SKM-1 (cell line): ENCODE data around the gene PCNX2.
A peak's percentile ranks its signal among the peaks of the same experiment; 100 is the strongest.
"Not testable (repeated sequence)": the region's sequence is repeated elsewhere in the genome, so short reads cannot be mapped to it uniquely, and the experiment has no call there.

Experiments used
- DNase-seq: peaks from one replicate; lab custom pipeline; 2025; ENCODE audit not compliant: unreplicated experiment; lab: John Stamatoyannopoulos, UW

PCNX2 gene

GRCh38 chr1:233172201-233172600, 123.3 kb downstream of the PCNX2 start:
- no peak for DNase-seq

DNA sequence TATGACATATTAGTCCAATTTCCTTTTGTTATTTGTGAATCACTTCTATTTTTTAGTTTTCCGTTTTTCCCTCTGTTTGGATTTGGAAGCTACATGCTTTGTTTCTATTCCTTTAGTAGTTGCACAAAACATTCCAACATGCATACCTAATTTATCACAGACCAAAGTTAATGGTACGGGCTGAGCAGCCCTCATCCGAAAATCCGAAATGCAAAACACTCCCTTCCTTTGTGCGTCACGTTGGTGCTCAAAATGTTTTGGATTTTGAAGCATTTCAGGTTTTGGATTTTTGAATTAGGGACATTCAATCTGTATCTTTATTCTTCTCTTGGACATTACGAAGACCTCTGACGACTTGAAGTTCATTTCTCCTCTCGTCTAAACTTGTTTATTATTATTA, 124.8 kb downstream of the PCNX2 start:
- no peak for DNase-seq

DNA sequence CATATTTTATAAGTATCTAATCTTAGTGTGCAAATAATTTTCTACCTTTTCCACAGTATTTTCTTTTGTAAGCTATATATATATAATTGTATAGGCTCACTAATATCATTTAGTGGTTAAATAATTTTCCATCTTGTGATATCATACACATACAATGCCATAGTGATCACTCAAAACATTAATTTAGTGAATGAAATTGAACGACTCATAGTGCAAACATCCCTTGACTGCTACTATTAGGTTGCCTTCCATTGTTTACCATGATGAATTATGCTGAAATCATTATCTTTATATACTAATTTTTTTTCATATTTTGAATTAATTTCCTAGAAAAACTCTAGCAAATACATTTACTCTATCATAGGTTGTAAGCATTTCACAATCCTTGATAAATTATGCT, 127.1 kb downstream of the PCNX2 start:
- no peak for DNase-seq

DNA sequence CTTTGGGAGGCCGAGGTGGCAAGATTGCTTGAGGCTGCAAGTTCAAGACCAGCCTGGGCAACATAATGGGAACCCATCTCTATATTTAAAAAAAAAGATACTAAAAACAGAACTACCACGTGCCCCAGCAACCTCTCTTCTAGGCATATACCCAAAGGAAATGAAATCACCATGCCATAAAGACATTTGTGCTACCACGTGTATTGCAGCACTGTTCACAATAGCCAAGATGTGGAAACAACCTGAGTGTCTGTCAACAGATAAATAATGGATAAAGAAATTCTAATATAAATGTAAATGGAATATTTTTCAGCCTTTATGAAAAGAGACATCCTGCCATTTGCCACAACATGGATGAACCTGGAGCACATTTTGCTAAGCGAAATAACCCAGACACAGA, 128.6 kb downstream of the PCNX2 start:
- no peak for DNase-seq

DNA sequence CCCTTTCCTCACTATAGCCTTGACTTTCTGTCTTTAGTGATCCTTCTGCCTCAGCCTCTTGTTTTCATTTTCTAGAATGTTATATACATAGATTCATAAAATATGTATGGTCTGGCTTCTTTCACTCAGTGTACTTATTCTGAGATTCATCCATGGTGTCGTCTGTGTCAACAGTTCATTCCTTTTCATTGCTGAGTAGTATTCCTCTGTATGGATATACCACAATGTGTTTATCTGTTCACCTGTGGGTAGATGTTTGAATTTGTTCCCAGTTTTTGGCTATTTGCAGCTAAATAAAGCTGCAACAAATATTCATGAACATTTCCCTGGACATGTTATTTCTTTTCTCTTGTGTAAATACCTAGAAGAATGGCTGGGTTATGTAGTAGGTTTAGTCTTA, 131.8 kb downstream of the PCNX2 start:
- DNase-seq, result no peak

- DNase-seq, result no peak
These were observed 137.2 kb downstream of the PCNX2 start for GRCh38 chr1:233158322-233158721.

- no peak for DNase-seq
These were observed 138.3 kb downstream of the PCNX2 start for GRCh38 chr1:233157245-233157644.

DNA sequence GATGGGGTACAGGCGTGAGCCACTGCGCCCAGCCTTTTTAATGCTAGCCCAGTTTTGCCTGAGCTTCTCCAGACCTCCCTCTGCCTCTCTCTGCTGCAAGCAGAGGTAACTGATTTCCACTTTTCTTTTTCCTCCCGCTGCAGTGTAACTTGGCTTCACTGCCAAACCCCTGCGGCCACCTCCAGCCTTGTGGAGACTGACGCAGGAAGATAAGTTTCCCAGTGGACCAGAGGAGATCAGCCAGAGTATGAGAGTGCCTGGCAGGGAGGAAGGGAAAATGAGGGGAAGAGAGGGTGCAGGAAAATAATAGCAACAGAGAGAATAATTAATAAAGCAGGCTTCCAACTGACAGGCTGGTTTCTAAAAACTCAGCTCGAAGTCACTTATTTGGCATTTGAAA, 143.7 kb downstream of the PCNX2 start:
- DNase-seq, result no peak

DNA sequence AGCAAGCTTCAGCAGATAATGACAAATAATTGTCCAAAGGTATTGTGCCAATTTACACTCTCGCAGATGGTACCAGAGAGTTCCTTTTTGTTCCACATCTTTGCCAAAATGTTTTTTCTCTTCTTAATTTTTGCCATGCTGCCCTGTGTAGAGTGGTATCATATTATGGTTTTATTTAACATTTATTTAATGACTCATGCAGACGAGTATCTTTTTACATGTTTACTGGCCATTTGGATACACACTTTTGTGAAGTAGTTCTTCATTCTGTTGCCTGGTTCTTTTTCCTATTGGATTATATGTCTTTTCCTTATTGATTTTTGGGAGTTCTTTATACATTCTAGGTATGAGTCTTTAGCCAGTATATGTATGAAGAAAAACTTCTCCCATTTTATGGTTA, 151.1 kb downstream of the PCNX2 start:
- no peak for DNase-seq

GRCh38 chr1:233143241-233143640, 152.3 kb downstream of the PCNX2 start:
- DNase-seq, result no peak

- no peak for DNase-seq
These were observed 154.6 kb downstream of the PCNX2 start for GRCh38 chr1:233140974-233141373.

- DNase-seq, result no peak
These were observed 155.0 kb downstream of the PCNX2 start for GRCh38 chr1:233140499-233140898.

GRCh38 chr1:233138788-233139585, 156.5 kb downstream of the PCNX2 start:
- DNase-seq, result no peak

GRCh38 chr1:233135833-233136232, 159.7 kb downstream of the PCNX2 start:
- DNase-seq, result no peak

- no peak for DNase-seq
These were observed 163.1 kb downstream of the PCNX2 start for GRCh38 chr1:233132445-233132844.

GRCh38 chr1:233129031-233129430, 166.5 kb downstream of the PCNX2 start:
- DNase-seq, result not testable (repeated sequence)

GRCh38 chr1:233127157-233127556, 168.4 kb downstream of the PCNX2 start:
- DNase-seq, result no peak

GRCh38 chr1:233122779-233123178, 172.7 kb downstream of the PCNX2 start:
- DNase-seq, result no peak

DNA sequence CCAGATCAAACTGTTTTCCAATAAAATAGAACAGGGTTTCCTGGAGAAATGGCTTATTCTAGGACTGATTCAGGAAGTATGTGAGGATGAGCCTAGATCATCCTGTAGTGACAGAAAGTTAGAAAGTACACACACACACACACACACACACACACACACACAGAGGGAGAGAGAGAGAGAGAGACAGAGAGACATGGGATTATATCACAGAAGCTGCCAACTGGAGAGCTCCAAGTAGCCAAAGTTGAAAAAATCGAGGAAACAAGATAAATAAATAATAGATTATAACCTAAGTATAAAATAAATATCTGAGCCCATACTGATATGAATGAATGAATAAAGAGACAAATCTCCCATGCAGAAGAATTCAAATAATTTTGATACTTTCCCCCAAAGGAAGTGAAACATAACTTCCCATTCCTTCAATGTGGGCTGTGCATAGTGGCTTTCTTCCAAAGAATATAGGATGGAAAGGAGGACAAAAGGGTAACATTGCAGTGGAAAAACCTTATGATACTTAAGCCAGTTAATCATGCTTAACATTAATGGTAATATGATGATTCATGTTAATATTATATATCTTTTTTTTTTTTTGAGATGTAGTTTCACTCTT, 173.5 kb downstream of the PCNX2 start:
- no peak for DNase-seq

DNA sequence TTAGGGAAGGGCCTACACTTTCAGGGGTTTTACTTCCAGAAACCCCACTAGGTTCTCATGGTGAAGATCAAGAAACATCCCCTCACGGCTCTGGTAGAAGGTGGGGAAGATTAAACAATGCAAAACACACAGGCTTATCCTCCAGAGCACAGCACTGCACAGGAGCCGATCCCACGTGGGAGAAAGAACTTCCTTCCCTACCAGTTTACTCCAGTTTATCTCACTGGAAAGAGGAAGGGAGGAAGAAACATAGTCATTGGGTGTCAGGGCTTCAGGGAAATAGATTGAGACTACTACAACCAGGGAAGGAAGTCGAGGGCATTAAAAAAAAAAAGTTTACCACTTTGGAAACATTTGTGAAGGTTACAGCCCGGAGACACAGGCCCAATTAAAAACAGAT, 180.7 kb downstream of the PCNX2 start:
- DNase-seq, result peak; percentile 86

GRCh38 chr1:233114159-233114558, 181.4 kb downstream of the PCNX2 start:
- DNase-seq, result peak; percentile 39

DNA sequence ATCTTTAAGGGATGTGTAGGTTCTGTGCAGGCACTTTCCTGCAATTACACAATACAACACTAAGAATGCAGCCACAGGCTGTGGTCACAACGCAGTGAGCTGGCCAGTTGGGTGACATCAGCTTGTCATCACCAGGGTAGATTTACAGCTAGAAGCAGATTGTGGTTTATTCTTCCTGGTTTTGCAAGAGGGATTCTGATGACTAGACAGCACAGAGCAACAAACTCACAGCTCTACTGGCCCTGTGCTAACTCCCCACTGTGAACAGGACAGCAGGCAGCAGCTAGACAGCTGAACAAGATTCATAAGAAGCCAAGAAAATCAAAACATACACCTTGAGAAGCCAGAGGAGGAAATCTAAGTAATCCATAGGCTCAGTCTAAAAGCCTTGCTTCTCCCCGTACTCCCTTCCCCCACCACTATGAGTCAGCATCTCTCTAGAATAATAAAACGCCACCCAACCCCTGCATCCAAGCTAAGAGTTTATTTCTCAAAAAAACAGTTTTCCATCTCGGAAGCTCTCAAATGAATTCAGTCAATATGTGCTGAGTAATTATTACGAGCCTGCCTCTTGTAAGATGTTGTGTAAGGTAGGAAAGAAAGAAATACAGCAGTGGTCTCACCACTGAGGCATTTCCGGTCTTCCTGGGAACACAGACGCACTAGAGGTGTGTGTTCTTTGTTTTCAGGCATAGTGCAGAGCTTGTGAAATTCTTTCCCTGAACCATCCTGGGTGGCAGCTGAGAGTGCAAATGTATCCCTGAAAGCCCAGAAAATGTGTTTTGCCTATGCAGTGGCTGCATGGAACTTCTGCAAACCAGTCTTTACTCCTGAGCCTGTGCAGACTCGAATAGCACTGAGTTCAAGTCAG, 182.3 kb downstream of the PCNX2 start:
- DNase-seq, result peak; percentile 100
